Smooth muscle cell of the brain vasculature (primary cell): ENCODE data around the gene BORCS5.
"Not testable (repeated sequence)": the region's sequence is repeated elsewhere in the genome, so short reads cannot be mapped to it uniquely, and the experiment has no call there.

Experiments used
- DNase-seq: peaks from one replicate; pipeline ENCODE4 v3.0.0-alpha.2; 2012; ENCODE audit warnings: low read depth, low spot score

BORCS5 gene

GRCh38 chr12:12460935-12461922, 104.4 kb downstream of the BORCS5 start:
- DNase-seq, result no peak

GRCh38 chr12:12461923-12462315, 105.0 kb downstream of the BORCS5 start:
- DNase-seq, result no peak

- DNase-seq, result no peak
Observed at GRCh38 chr12:12465522-12465921, 108.6 kb downstream of the BORCS5 start.

- DNase-seq, result no peak
Observed at GRCh38 chr12:12466157-12466556, 109.3 kb downstream of the BORCS5 start.

- no peak for DNase-seq
Observed at GRCh38 chr12:12467264-12467663, 110.4 kb downstream of the BORCS5 start.

- DNase-seq, result no peak
Observed at GRCh38 chr12:12467688-12468261, 110.9 kb downstream of the BORCS5 start.

GRCh38 chr12:12468575-12468974, 111.7 kb downstream of the BORCS5 start:
- no peak for DNase-seq

GRCh38 chr12:12469386-12469785, 112.5 kb downstream of the BORCS5 start:
- DNase-seq, result no peak

- no peak for DNase-seq
Observed at GRCh38 chr12:12470751-12471306, 114.0 kb downstream of the BORCS5 start.

- not testable (repeated sequence) for DNase-seq
Observed at GRCh38 chr12:12471982-12472961, 115.4 kb downstream of the BORCS5 start.

- DNase-seq, result no peak
Observed at GRCh38 chr12:12473223-12473622, 116.3 kb downstream of the BORCS5 start.

- DNase-seq, result no peak
Observed at GRCh38 chr12:12474471-12474928, 117.6 kb downstream of the BORCS5 start.

GRCh38 chr12:12474931-12475795, 118.3 kb downstream of the BORCS5 start:
- no peak for DNase-seq

GRCh38 chr12:12476857-12477531, 120.1 kb downstream of the BORCS5 start:
- DNase-seq, result no peak

- no peak for DNase-seq
Observed at GRCh38 chr12:12477532-12477890, 120.6 kb downstream of the BORCS5 start.

- no peak for DNase-seq
Observed at GRCh38 chr12:12480074-12480473, 123.2 kb downstream of the BORCS5 start.

GRCh38 chr12:12481631-12482030, 124.8 kb downstream of the BORCS5 start:
- DNase-seq, result no peak

GRCh38 chr12:12482150-12482761, 125.4 kb downstream of the BORCS5 start:
- DNase-seq, result no peak

- DNase-seq, result no peak
Observed at GRCh38 chr12:12482959-12483358, 126.1 kb downstream of the BORCS5 start.
